ENCODE measurements around the gene ITSN1. TPM values are rescaled to one million over a fixed set of nuclear protein-coding genes. Genes with fewer than 3 reads are reported as not detected.

Gene ITSN1
- total RNA-seq, 4 donors from 2014 or later, result 50.4 to 208 (median 96.7) TPM

DNA sequence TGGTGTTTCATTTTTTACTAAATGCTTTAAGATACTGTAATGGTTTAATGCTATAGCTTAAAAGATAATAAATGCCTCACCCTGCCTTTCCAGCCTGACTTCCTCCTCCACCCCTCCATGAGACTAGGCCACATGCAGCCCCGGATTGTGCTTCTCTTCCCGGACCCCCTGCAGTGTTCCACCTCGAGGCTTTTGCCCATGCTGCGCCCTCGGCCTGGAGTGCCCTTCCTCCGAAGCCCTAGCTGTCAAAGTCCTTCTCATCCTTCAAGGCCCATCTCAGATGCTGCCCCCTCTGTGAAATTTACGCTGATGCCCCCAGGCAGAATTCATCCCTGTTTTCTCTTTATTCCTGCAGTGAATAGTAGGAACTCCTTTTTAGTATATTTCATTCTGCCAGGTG is 174.8 kb downstream of the ITSN1 start:
- no peak overlapping the region for H3K4me3 ChIP-seq
- TF ChIP-seq CTCF (IDR thresholded peaks at IDR 0.05) (no peak), EP300 (IDR thresholded peaks at IDR 0.05) (no peak), POLR2A (IDR thresholded peaks at IDR 0.05) (no peak)
- no peaks in the 10 kb centered on the region for H3K27me3 ChIP-seq
- H3K4me1 ChIP-seq, result peaks cover 0 to 36% (median 9%) of the 10 kb centered on the region in 4 donors
- 82 to 85% methylated on average over 7 of the region's 7 CpGs for WGBS, 2 donors
- H3K27ac ChIP-seq, result no peak overlapping the region
- no peaks in the 10 kb centered on the region for H3K9me3 ChIP-seq
- H3K36me3 ChIP-seq, result peaks cover 0 to 63% (median 5%) of the 10 kb centered on the region in 3 donors
- DNase-seq (ENCODE audit: low spot score in 2 of 2), result no peak

DNA sequence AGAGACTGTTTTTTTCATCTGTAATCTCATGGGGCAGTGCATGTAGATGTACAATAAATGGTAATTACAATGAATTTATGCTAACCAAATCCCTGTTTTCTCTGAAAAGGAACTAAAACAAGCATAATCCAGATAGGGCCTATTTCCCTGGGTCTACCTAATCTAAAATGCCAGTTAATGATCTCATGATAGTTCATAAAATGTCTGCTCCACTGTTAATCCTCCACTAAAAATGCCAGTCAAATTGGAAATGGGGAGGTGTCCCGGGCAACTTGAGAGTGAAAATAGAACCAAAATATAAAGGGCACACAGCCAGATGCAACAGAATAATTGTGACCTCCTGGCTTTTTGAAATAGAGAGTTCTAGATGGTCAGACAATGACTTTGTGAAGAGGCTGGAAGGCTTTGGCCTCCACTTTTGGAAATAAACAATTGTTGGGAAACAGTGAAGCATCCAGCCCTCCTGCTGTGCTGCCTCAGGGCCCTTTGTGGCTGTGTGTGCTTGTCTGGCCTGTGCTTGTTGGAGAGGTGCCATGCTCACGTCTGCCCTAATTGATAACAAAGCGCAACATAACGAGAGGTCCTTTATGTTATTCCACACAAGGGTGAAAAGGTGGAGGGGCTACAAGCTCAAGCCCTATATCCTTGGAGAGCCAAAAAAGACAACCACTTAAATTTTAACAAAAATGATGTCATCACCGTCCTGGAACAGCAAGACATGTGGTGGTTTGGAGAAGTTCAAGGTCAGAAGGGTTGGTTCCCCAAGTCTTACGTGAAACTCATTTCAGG is 175.6 kb downstream of the ITSN1 start:
- Histone ChIP-seq H3K27ac (no peak overlapping the region), H3K4me3 (no peak overlapping the region), H3K36me3 (peaks cover 0 to 58% (median 5%) of the 10 kb centered on the region in 3 donors), H3K9me3 (no peaks in the 10 kb centered on the region), H3K27me3 (no peaks in the 10 kb centered on the region), H3K4me1 (peaks cover 0 to 36% (median 6%) of the 10 kb centered on the region in 4 donors)
- DNase-seq (ENCODE audit: low spot score in 2 of 2), result no peak
- no peak for TF ChIP-seq EP300 (IDR thresholded peaks at IDR 0.05)
- TF ChIP-seq CTCF (IDR thresholded peaks at IDR 0.05), result no peak
- TF ChIP-seq POLR2A (IDR thresholded peaks at IDR 0.05), result no peak
- 78 to 83% methylated on average over 6 of the region's 6 CpGs for whole genome bisulfite sequencing, 2 donors

DNA sequence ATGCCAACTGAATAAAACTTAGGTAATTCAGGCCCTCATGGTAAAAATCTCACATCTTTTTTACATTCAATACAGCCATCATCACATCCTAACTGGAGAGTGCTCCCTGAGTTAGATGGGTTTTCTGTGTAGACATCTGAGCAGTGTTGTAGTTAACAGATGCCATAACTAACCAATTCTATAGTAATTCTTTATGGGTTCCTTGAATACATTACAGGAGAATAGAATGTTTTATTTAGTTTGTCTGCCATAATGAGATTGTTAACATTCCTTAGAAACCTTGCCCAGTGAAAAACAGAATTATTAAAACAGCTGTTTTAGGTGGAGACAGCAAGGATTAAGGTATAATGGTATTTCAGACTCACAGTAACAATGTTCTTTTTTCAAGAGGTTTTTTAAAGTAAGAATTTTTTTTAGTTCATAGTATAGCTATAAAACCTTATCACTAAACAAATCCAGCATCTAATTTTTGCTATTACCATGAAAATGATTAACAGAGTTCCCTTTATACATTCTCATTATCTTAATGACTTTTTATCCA is 178.0 kb downstream of the ITSN1 start:
- Histone ChIP-seq H3K4me3 (no peak overlapping the region), H3K9me3 (no peaks in the 10 kb centered on the region), H3K4me1 (peaks cover 0 to 53% (median 16%) of the 10 kb centered on the region in 4 donors), H3K27me3 (no peaks in the 10 kb centered on the region), H3K27ac (peak overlapping the region in 2 of 4 donors; percentile 19 to 70), H3K36me3 (peaks cover 0 to 49% (median 5%) of the 10 kb centered on the region in 3 donors)
- TF ChIP-seq POLR2A (IDR thresholded peaks at IDR 0.05), result no peak
- no peak for TF ChIP-seq CTCF (IDR thresholded peaks at IDR 0.05)
- no peak for TF ChIP-seq EP300 (IDR thresholded peaks at IDR 0.05)
- DNase-seq (ENCODE audit: low spot score in 2 of 2), result no peak

- Histone ChIP-seq H3K36me3 (peaks cover 0 to 44% (median 5%) of the 10 kb centered on the region in 3 donors), H3K4me1 (peaks cover 0 to 58% (median 16%) of the 10 kb centered on the region in 4 donors), H3K4me3 (no peak overlapping the region), H3K9me3 (no peaks in the 10 kb centered on the region), H3K27me3 (no peaks in the 10 kb centered on the region), H3K27ac (peak overlapping the region in 2 of 4 donors; percentile 19 to 70)
- DNase-seq (ENCODE audit: low spot score in 2 of 2), result no peak
- TF ChIP-seq CTCF (IDR thresholded peaks at IDR 0.05) (no peak), EP300 (IDR thresholded peaks at IDR 0.05) (no peak), POLR2A (IDR thresholded peaks at IDR 0.05) (no peak)
- 39 to 47% methylated on average over 2 of the region's 2 CpGs for WGBS, 2 donors
Observed at GRCh38 chr21:33820798-33821197, 178.5 kb downstream of the ITSN1 start.

All from tibial nerve (tissue), 4 donors.